Chondrocyte (in vitro differentiated cells): ENCODE measurements around the gene GRB10. TPM values are rescaled to one million over a fixed set of nuclear protein-coding genes. Genes with fewer than 3 reads are reported as not detected.

Source experiments
- DNase-seq: peaks from one replicate; pipeline ENCODE4 v3.0.0; 2021; ENCODE audit warnings: mixed read lengths, low spot score
- H3K27ac Mint-ChIP-seq: one replicate; pipeline ENCODE4 v1.8.0; 2021; ENCODE audit warnings: mild to moderate bottlenecking, moderate library complexity, mixed read lengths; ENCODE audit not compliant: unreplicated experiment
- H3K27me3 Mint-ChIP-seq: 2 replicates; pipeline ENCODE4 v1.8.0; 2021; ENCODE audit warnings: low read depth, mixed read lengths
- H3K36me3 Mint-ChIP-seq: 2 replicates; pipeline ENCODE4 v1.8.0; 2021; ENCODE audit warnings: low read depth, mixed read lengths
- H3K4me1 Mint-ChIP-seq: 2 replicates; pipeline ENCODE4 v1.8.0; 2021; ENCODE audit warnings: low read depth, mild to moderate bottlenecking, mixed read lengths
- H3K4me3 Mint-ChIP-seq: one replicate; pipeline ENCODE4 v1.8.0; 2021; ENCODE audit warnings: mild to moderate bottlenecking, moderate library complexity, mixed read lengths; ENCODE audit not compliant: unreplicated experiment
- H3K9me3 Mint-ChIP-seq: 2 replicates; pipeline ENCODE4 v1.8.0; 2021; ENCODE audit warnings: low read depth, mixed read lengths
- total RNA-seq: library from RNA; stranded (reverse); gene quantifications from 3 replicates; pipeline ENCODE4 v1.2.1, GENCODE V29; 2021
- TF ChIP-seq, protein P1 (sequence below): fragments of 200-600 bp; sonication (generic); IDR thresholded peaks from 2 replicates; pipeline ENCODE4 v1.5.0; 2021; ENCODE audit warnings: antibody characterized with exemption, mild to moderate bottlenecking, moderate library complexity

The GRB10 gene
- total RNA-seq, 1 donor from 2014 or later = 73.7 TPM

DNA sequence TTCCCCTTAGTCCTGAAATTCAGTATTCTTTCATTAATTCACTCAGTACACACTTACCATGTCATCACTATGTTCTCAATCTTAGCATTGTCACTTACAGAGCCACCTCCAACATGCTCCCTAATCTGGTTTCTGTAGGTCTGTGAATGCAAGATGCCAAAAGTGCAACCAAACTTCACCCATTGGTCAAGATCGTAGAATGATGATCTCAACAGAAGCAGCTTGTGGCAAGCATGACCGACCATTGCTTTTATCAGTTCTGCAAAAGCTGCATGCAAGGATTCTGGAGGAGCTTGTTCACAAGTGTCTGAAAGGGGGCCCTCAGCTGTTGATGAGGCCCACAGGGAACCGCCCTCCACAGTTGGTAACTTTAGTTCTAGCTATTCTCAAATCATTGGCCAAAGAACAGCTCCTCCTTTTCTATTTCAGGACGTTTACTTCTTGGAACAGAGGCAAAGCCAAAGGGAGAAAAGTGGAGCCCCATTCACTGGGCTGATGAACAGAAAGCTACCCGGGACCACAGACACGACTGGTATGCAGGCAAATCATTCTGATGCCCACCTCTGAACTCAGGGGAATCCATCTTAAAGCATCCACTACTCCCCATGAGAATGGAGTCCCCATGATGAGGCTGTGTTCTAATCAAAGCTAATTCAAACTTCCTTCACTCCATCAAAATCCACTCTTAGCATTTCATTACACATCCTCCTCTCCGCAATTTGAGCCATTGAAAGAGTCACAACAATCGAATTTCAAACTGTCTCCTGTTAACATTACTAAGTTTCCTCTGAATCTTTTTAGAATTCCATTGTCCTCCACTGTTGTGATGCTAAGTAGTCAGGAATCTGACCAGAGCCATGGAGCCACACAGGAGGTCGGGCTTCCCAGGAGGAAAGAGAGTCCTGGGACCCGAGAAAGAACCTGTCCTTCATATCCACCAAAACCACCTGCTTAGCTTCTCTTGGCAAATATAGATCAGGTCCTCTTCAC, 13.9 kb downstream of the GRB10 start:
- Mint-ChIP-seq H3K27me3 (no peaks in the 10 kb centered on the region), H3K27ac (no peak overlapping the region), H3K4me1 (peaks cover 64% of the 10 kb centered on the region), H3K9me3 (peaks cover 13% of the 10 kb centered on the region), H3K36me3 (no peaks in the 10 kb centered on the region), H3K4me3 (no peak overlapping the region)
- DNase-seq = no peak
- TF ChIP-seq, protein P1, sequence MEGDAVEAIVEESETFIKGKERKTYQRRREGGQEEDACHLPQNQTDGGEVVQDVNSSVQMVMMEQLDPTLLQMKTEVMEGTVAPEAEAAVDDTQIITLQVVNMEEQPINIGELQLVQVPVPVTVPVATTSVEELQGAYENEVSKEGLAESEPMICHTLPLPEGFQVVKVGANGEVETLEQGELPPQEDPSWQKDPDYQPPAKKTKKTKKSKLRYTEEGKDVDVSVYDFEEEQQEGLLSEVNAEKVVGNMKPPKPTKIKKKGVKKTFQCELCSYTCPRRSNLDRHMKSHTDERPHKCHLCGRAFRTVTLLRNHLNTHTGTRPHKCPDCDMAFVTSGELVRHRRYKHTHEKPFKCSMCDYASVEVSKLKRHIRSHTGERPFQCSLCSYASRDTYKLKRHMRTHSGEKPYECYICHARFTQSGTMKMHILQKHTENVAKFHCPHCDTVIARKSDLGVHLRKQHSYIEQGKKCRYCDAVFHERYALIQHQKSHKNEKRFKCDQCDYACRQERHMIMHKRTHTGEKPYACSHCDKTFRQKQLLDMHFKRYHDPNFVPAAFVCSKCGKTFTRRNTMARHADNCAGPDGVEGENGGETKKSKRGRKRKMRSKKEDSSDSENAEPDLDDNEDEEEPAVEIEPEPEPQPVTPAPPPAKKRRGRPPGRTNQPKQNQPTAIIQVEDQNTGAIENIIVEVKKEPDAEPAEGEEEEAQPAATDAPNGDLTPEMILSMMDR = no peak

DNA sequence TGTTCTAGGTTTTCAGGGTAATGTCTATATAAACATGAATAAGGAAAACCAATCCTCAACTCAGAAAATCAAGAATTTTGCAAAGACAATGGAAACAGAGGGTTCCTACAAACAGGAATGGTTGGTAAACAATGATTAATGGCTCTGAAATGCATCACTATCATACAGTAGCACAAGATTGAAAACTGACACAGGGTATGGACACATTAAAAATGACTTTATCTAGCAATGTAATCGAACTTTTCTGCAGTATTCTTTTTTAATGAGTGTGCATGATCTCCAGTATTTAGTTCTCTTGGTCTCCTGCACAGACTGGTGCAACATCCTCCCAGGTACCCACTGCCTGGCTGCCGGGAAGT, 15.9 kb downstream of the GRB10 start:
- peaks cover 10% of the 10 kb centered on the region for H3K9me3 Mint-ChIP-seq
- H3K27me3 Mint-ChIP-seq = no peaks in the 10 kb centered on the region
- H3K27ac Mint-ChIP-seq = no peak overlapping the region
- no peak overlapping the region for H3K4me3 Mint-ChIP-seq
- TF ChIP-seq, protein P1 = no peak
- DNase-seq = no peak
- no peaks in the 10 kb centered on the region for H3K36me3 Mint-ChIP-seq
- H3K4me1 Mint-ChIP-seq = peaks cover 61% of the 10 kb centered on the region

GRCh38 chr7:50766106-50766848, 16.4 kb downstream of the GRB10 start:
- TF ChIP-seq, protein P1 = no peak
- H3K4me3 Mint-ChIP-seq = no peak overlapping the region
- no peak for DNase-seq
- no peaks in the 10 kb centered on the region for H3K27me3 Mint-ChIP-seq
- H3K27ac Mint-ChIP-seq = no peak overlapping the region
- peaks cover 10% of the 10 kb centered on the region for H3K9me3 Mint-ChIP-seq
- H3K36me3 Mint-ChIP-seq = no peaks in the 10 kb centered on the region
- peaks cover 56% of the 10 kb centered on the region for H3K4me1 Mint-ChIP-seq

DNA sequence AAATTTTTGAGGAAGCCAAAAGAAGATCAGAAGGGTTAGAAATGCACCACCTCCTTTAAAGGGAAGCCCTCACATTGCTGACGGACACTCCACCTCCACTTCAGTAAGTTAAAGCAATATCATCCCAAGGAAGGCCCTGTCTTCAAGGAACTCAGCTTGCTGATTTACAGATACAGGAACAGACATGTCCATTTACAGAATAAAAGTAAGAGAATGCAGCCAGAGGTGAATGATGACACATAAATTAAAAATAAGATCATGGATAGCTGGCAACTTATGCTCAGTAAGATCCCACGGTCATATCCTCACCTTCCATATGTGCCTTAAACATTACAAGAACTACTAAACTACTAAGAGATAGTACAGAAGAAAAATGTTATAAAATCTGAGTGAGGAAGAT, 20.4 kb downstream of the GRB10 start:
- DNase-seq = no peak
- H3K4me1 Mint-ChIP-seq = peaks cover 43% of the 10 kb centered on the region
- H3K4me3 Mint-ChIP-seq = no peak overlapping the region
- peaks cover 10% of the 10 kb centered on the region for H3K9me3 Mint-ChIP-seq
- no peaks in the 10 kb centered on the region for H3K27me3 Mint-ChIP-seq
- no peaks in the 10 kb centered on the region for H3K36me3 Mint-ChIP-seq
- no peak overlapping the region for H3K27ac Mint-ChIP-seq
- TF ChIP-seq, protein P1 = no peak

GRCh38 chr7:50761713-50762112, 21.0 kb downstream of the GRB10 start:
- Mint-ChIP-seq H3K27ac (no peak overlapping the region), H3K4me1 (peaks cover 39% of the 10 kb centered on the region), H3K9me3 (peaks cover 10% of the 10 kb centered on the region)

More at GRCh38 chr7:50761713-50762112, 21.0 kb downstream of the GRB10 start:
- Mint-ChIP-seq H3K27me3 (no peaks in the 10 kb centered on the region), H3K36me3 (no peaks in the 10 kb centered on the region), H3K4me3 (no peak overlapping the region)
- TF ChIP-seq, protein P1 = no peak
- no peak for DNase-seq
